Right atrium auricular region (tissue), 2 donors: ENCODE results near the gene TRPM5. TPM values are rescaled to one million over a fixed set of nuclear protein-coding genes. Genes with fewer than 3 reads are reported as not detected.

Experiments
- DNase-seq: peaks from one replicate; pipeline ENCODE4 v3.0.0-alpha.2; 2019; ENCODE audit warnings: low spot score
- H3K27ac ChIP-seq, 2 donors: fragments of 200-600 bp; sonication (generic); 1 replicate in 1 of 2; 2 replicates in 1 of 2; pipeline ENCODE4 v1.5.1; 2016 to 2019
- H3K27me3 ChIP-seq, 2 donors: fragments of 200-600 bp; sonication (generic); one replicate each; pipeline versions ENCODE4 v1.5.1 to v1.6.0; 2017 to 2019
- H3K36me3 ChIP-seq: fragments of 200-600 bp; sonication (generic); one replicate; pipeline ENCODE4 v1.5.1; 2016
- H3K4me1 ChIP-seq, 2 donors: fragments of 200-600 bp; sonication (generic); one replicate each; pipeline versions ENCODE4 v1.5.1 to v1.6.0; 2017 to 2019
- H3K4me3 ChIP-seq, 2 donors: fragments of 200-600 bp; sonication (generic); 1 replicate in 1 of 2; 2 replicates in 1 of 2; pipeline ENCODE4 v1.5.1; 2017 to 2019; ENCODE audit warnings: mild to moderate bottlenecking in 1 of 2, moderate library complexity in 1 of 2
- H3K9me3 ChIP-seq, 2 donors: fragments of 200-600 bp; sonication (generic); one replicate each; pipeline ENCODE4 v1.5.1; 2019
- total RNA-seq, 2 donors: library from RNA; depleted of rRNA; stranded (reverse); fragments of >200 nt; gene quantifications; one replicate each; pipeline ENCODE4 v1.1.0, GENCODE V29; 2016
- TF ChIP-seq, protein P1 (sequence below), 2 donors: fragments of 200-600 bp; sonication (generic); IDR thresholded peaks; one replicate each; pipeline ENCODE4 v1.5.1; 2019; ENCODE audit warnings: antibody characterized with exemption in 2 of 2

TRPM5 gene
- total RNA-seq, 2 donors from 2014 or later, result not detected

DNA sequence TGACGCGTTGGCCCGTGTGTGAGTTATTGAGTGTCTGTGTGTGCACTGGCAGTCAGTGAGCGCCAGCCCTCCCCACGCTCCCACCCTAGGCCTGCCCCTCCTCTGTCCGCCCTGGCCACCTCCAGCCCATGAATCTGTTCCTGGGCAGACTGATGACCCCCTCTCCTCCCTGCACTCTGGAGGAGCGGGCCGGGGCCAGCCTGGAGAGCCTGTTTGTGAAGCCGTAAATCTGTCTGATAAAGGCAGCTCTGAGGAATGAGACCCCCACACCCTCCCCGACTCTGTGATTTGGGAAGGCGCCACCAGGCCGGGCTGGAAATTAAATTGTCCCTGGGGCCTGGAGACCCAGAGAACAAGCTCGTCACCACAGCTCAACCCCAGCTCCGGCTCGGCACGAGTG is 35.2 kb downstream of the TRPM5 start:
- Histone ChIP-seq H3K36me3 (no peaks in the 10 kb centered on the region), H3K4me1 (no peaks in the 10 kb centered on the region), H3K27ac (no peak overlapping the region), H3K4me3 (no peak overlapping the region), H3K27me3 (no peaks in the 10 kb centered on the region), H3K9me3 (no peaks in the 10 kb centered on the region)
- DNase-seq, result no peak
- TF ChIP-seq, protein P1, sequence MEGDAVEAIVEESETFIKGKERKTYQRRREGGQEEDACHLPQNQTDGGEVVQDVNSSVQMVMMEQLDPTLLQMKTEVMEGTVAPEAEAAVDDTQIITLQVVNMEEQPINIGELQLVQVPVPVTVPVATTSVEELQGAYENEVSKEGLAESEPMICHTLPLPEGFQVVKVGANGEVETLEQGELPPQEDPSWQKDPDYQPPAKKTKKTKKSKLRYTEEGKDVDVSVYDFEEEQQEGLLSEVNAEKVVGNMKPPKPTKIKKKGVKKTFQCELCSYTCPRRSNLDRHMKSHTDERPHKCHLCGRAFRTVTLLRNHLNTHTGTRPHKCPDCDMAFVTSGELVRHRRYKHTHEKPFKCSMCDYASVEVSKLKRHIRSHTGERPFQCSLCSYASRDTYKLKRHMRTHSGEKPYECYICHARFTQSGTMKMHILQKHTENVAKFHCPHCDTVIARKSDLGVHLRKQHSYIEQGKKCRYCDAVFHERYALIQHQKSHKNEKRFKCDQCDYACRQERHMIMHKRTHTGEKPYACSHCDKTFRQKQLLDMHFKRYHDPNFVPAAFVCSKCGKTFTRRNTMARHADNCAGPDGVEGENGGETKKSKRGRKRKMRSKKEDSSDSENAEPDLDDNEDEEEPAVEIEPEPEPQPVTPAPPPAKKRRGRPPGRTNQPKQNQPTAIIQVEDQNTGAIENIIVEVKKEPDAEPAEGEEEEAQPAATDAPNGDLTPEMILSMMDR (IDR thresholded peaks at IDR 0.05), result no peak

DNA sequence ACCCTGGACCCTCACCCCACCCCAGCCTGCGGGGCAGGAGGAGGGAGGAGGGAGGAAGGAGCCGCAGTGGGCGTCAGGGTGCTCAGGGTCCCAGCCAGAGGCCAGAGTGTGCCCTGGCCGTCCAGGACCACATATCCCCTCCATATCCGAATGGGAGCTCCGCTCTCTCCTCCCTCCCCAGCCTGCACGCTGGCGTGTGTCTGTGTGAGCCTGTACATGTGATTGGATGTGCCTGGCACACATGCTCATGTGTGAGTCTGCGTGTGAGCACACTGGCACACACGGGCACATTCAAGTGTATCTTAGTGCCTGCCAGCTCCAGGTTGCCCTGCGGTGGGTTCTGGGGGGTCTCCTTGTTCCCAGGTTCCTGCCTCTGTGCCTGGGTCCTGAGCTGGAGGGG is 35.6 kb downstream of the TRPM5 start:
- H3K4me3 ChIP-seq, result no peak overlapping the region
- TF ChIP-seq, protein P1 (IDR thresholded peaks at IDR 0.05), result no peak
- no peaks in the 10 kb centered on the region for H3K4me1 ChIP-seq
- H3K27ac ChIP-seq, result no peak overlapping the region
- DNase-seq, result no peak
- H3K36me3 ChIP-seq, result peaks cover 4% of the 10 kb centered on the region
- no peaks in the 10 kb centered on the region for H3K9me3 ChIP-seq
- H3K27me3 ChIP-seq, result no peaks in the 10 kb centered on the region

DNA sequence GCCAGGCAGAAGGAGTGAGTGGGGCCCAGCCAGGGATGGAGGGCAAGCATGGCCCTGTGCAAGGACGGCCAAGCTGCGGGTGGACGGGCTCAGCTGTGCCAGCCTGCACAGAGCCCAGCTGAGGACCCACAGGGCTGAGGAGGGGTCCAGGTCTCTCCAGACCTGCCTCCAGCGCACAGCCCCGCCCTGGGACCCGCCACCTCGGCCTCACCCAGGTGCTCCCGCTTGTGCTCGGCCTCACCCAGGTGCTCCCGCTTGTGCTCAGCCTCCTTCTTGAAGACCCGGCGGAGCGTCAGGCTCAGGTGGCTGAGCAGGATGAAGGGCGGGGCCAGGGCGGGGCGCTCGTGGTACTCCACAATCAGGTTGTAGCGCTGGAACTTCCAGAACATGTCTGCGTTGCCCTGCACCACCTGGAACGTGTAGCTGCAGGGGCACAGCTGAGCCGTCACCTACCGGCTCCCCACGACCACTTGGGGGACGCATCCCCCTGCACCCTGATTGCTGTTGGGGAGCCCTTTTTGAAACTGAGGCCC is 37.4 kb downstream of the TRPM5 start:
- Histone ChIP-seq H3K36me3 (peaks cover 21% of the 10 kb centered on the region), H3K9me3 (no peaks in the 10 kb centered on the region), H3K27me3 (no peaks in the 10 kb centered on the region), H3K27ac (no peak overlapping the region), H3K4me1 (peaks cover 0 to 4% of the 10 kb centered on the region in 2 donors), H3K4me3 (no peak overlapping the region)
- no peak for DNase-seq
- TF ChIP-seq, protein P1 (IDR thresholded peaks at IDR 0.05), result no peak

GRCh38 chr11:2406451-2406850 is 37.9 kb downstream of the TRPM5 start:
- TF ChIP-seq, protein P1 (IDR thresholded peaks at IDR 0.05), result no peak
- H3K27me3 ChIP-seq, result no peaks in the 10 kb centered on the region
- H3K36me3 ChIP-seq, result peaks cover 21% of the 10 kb centered on the region
- no peaks in the 10 kb centered on the region for H3K9me3 ChIP-seq
- peaks cover 0 to 9% of the 10 kb centered on the region in 2 donors for H3K4me1 ChIP-seq
- no peak overlapping the region for H3K27ac ChIP-seq
- no peak for DNase-seq
- no peak overlapping the region for H3K4me3 ChIP-seq

- Histone ChIP-seq H3K4me1 (peaks cover 0 to 14% of the 10 kb centered on the region in 2 donors), H3K9me3 (no peaks in the 10 kb centered on the region), H3K4me3 (no peak overlapping the region), H3K27me3 (no peaks in the 10 kb centered on the region), H3K27ac (no peak overlapping the region), H3K36me3 (peaks cover 21% of the 10 kb centered on the region)
- TF ChIP-seq, protein P1 (IDR thresholded peaks at IDR 0.05), result no peak
- DNase-seq, result no peak
Observed at GRCh38 chr11:2404735-2405196, 39.5 kb downstream of the TRPM5 start.
